Gastroesophageal sphincter (tissue), 4 donors: ENCODE results near the gene IZUMO4. TPM values are rescaled to one million over a fixed set of nuclear protein-coding genes. Genes with fewer than 3 reads are reported as not detected.

Source experiments
- ATAC-seq: fragments of 150-250 bp; one replicate; pipeline ENCODE4 v1.9.1; 2016; ENCODE audit warnings: mild to moderate bottlenecking, moderate library complexity
- H3K27ac ChIP-seq, 4 donors: fragments of 200-600 bp; sonication (generic) in 3 of 4; 1 replicate in 3 of 4; 2 replicates in 1 of 4; pipeline ENCODE4 v1.5.1; 2016 to 2019
- H3K27me3 ChIP-seq: fragments of 200-600 bp; sonication (generic); one replicate; pipeline ENCODE4 v1.5.1; 2019
- H3K36me3 ChIP-seq, 2 donors: fragments of 200-600 bp; sonication (generic); one replicate each; pipeline ENCODE4 v1.5.1; 2019; ENCODE audit warnings: control low read depth in 1 of 2
- H3K4me1 ChIP-seq, 3 donors: fragments of 200-600 bp; sonication (generic); 1 replicate in 2 of 3; 2 replicates in 1 of 3; pipeline ENCODE4 v1.5.1; 2016 to 2019; ENCODE audit warnings: control low read depth in 2 of 3
- H3K4me3 ChIP-seq, 2 donors: fragments of 200-600 bp; sonication (generic); one replicate each; pipeline ENCODE4 v1.5.1; 2019; ENCODE audit warnings: mild to moderate bottlenecking in 1 of 2, moderate library complexity in 1 of 2
- H3K9me3 ChIP-seq, 3 donors: fragments of 200-600 bp; sonication (generic); one replicate each; pipeline ENCODE4 v1.5.1; 2017 to 2019; ENCODE audit warnings: control low read depth in 2 of 3
- EP300 ChIP-seq: sonication (generic); formaldehyde crosslinking; IDR thresholded peaks from one replicate; pipeline ENCODE4 v1.6.1; 2017; ENCODE audit warnings: antibody characterized with exemption, mild to moderate bottlenecking
- POLR2A ChIP-seq, 2 donors: fragments of 450-650 bp; IDR thresholded peaks; one replicate each; pipeline ENCODE4 v1.6.1; 2017; ENCODE audit warnings: antibody characterized with exemption in 2 of 2, mild to moderate bottlenecking in 2 of 2, moderate library complexity in 1 of 2
- POLR2AphosphoS5 ChIP-seq: sonication (generic); formaldehyde crosslinking; IDR thresholded peaks from one replicate; pipeline ENCODE4 v1.6.1; 2017; ENCODE audit warnings: antibody characterized with exemption
- WGBS, 2 donors: methylation state at CpG; one replicate each; pipeline ENCODE4 v1.1.5; 2018; ENCODE audit warnings: low coverage in 1 of 2; 5-methylcytosine and 5-hydroxymethylcytosine counted together
- total RNA-seq, 4 donors: library from RNA; depleted of rRNA; stranded (reverse); fragments of >200 nt; gene quantifications; one replicate each; pipeline ENCODE4 v1.1.0, GENCODE V29; 2016
- TF ChIP-seq, protein P1 (sequence below), 4 experiments: fragments of 200-600 bp in 2 of 4; fragments of 450-650 bp in 2 of 4; sonication (generic) in 1 of 4; IDR thresholded peaks; one replicate each; pipeline ENCODE4 v1.5.1; 2017 to 2019; ENCODE audit warnings: antibody characterized with exemption in 4 of 4, mild to moderate bottlenecking in 2 of 4, moderate library complexity in 2 of 4

Gene IZUMO4
- total RNA-seq, 4 donors from 2014 or later: 2.4 to 17.3 (median 4.3) TPM

DNA sequence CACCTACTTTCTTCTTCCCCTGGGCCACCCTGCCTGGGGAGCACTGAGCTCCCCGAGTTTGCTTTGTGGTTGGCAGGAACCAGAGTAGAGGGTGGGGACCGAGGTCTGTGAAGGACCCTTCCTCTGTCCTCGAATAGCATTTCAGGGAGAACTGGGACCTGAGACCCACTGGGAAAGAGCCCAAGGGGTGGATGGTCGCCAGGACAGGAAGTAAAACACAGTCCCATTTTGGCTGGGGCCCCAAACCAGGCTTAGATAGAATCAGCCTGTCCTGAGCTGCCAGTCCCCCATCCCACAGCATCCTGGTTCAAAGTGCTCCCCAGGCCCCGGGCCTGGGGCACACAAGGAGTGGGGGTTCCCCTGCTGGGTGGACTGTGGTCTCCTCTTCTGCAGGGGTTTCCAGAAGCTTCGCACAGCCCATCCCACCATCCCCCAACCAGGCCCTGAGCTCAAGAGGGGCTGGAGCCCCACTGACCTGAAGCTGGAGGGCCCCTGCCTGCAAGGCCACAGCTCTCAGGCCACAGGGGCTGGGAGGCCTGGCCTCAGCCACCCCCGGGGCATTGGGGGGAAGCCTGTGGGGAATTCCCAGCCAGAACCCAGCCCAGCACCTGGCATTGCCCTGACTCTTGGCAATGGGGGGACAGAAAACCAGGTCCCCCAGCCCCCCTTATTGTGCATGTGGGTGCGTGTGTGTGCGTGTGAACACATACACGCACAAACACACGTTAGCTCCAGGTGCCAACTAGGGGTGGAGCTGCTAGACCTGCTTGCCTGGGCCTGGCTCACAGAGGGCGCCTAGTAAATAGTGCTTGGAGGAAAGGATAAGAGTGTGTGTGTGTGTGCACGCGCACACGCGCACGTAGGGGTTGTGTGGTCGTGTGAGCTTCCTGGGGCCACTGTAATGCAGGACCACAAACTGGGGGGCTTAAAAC, 44.7 kb upstream of the IZUMO4 start:
- Histone ChIP-seq H3K4me1 (peaks cover 9 to 84% (median 68%) of the 10 kb centered on the region in 3 donors), H3K27ac (peak overlapping the region; percentile 70 to 100 (median 99)), H3K9me3 (no peaks in the 10 kb centered on the region), H3K36me3 (peaks cover 0 to 22% of the 10 kb centered on the region in 2 donors), H3K4me3 (peak overlapping the region in 1 of 2 donors; percentile 100), H3K27me3 (no peaks in the 10 kb centered on the region)
- no peak for ATAC-seq
- whole genome bisulfite sequencing, 2 donors: 67 to 71% methylated on average over 3 to 7 of the region's 18 CpGs
- TF ChIP-seq, protein P1, sequence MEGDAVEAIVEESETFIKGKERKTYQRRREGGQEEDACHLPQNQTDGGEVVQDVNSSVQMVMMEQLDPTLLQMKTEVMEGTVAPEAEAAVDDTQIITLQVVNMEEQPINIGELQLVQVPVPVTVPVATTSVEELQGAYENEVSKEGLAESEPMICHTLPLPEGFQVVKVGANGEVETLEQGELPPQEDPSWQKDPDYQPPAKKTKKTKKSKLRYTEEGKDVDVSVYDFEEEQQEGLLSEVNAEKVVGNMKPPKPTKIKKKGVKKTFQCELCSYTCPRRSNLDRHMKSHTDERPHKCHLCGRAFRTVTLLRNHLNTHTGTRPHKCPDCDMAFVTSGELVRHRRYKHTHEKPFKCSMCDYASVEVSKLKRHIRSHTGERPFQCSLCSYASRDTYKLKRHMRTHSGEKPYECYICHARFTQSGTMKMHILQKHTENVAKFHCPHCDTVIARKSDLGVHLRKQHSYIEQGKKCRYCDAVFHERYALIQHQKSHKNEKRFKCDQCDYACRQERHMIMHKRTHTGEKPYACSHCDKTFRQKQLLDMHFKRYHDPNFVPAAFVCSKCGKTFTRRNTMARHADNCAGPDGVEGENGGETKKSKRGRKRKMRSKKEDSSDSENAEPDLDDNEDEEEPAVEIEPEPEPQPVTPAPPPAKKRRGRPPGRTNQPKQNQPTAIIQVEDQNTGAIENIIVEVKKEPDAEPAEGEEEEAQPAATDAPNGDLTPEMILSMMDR (IDR thresholded peaks at IDR 0.05): no peak
- TF ChIP-seq EP300 (no peak), POLR2A (IDR thresholded peaks at IDR 0.05) (no peak), POLR2AphosphoS5 (no peak)

DNA sequence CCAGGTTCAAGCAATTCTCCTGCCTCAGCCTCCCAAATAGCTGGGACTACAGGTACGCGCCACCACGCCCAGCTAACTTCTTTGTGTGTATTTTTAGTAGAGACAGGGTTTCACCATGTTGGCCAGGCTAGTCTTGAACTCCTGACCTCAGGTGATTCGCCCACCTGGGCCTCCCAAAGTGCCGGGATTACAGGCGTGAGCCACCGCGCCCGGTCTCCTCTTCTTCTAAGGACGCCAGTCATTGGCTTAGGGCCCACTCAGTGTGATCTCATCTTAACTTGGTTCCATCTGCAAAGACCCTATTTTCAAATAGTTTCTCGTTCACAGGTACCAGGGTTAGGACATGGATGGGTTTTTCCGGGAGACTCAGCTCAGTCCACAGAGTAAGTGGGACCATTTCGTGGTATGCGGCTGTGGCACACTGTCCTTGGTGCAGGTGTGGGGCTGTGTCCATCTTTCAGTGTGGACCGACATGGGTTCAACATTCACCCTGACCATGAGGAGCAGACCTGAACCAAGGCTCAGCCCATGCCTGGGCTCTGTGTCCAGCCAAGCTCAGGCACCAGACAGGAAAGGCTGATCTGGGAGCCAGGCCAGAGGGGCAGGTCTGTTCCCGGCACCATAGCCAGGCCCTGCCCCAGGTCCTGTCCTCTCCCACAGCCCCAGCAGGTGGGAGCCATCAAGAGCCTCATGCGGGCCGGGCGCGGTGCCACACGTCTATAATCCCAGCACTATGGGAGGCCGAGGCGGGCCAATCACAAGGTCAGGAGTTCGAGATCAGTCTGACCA, 42.9 kb upstream of the IZUMO4 start:
- peak; percentile 25 for ATAC-seq
- Histone ChIP-seq H3K4me1 (peaks cover 0 to 84% (median 57%) of the 10 kb centered on the region in 3 donors), H3K36me3 (peaks cover 0 to 7% of the 10 kb centered on the region in 2 donors), H3K9me3 (no peaks in the 10 kb centered on the region), H3K4me3 (no peak overlapping the region), H3K27me3 (no peaks in the 10 kb centered on the region), H3K27ac (peak overlapping the region in 3 of 4 donors; percentile 80 to 100 (median 99))
- TF ChIP-seq POLR2AphosphoS5 (peak; percentile 71), EP300 (no peak)
- WGBS, 2 donors: 90 to 95% methylated on average over 2 to 11 of the region's 24 CpGs

DNA sequence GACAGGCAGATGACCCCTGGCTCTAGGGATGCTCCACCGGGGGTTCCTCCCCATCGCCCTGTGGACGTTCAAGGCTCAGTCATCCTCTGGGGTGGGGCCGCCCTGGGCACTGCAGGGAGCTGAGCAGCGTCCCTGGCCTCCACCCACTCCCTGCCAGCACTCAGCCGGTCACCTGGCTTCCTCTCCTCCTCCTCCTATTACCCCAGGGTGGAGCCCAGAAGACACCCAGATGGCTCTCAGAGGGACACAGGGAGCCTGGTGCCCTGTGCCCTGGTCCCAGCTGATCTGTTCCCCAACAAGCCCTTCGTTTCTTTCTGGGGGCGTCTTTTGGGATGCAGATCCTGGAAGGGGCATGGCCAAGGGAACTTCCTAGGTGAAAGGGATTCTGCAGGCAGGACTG, 42.0 kb upstream of the IZUMO4 start:
- Histone ChIP-seq H3K9me3 (no peaks in the 10 kb centered on the region), H3K4me1 (peaks cover 0 to 84% (median 59%) of the 10 kb centered on the region in 3 donors), H3K36me3 (no peaks in the 10 kb centered on the region), H3K27me3 (no peaks in the 10 kb centered on the region), H3K4me3 (no peak overlapping the region), H3K27ac (peak overlapping the region in 3 of 4 donors; percentile 80 to 100 (median 99))
- no peak for ATAC-seq
- TF ChIP-seq EP300: no peak
- TF ChIP-seq POLR2AphosphoS5: no peak
- TF ChIP-seq, protein P1 (IDR thresholded peaks at IDR 0.05): no peak
- TF ChIP-seq POLR2A (IDR thresholded peaks at IDR 0.05): no peak
- 78 to 90% methylated on average over 2 to 4 of the region's 8 CpGs for WGBS, 2 donors

DNA sequence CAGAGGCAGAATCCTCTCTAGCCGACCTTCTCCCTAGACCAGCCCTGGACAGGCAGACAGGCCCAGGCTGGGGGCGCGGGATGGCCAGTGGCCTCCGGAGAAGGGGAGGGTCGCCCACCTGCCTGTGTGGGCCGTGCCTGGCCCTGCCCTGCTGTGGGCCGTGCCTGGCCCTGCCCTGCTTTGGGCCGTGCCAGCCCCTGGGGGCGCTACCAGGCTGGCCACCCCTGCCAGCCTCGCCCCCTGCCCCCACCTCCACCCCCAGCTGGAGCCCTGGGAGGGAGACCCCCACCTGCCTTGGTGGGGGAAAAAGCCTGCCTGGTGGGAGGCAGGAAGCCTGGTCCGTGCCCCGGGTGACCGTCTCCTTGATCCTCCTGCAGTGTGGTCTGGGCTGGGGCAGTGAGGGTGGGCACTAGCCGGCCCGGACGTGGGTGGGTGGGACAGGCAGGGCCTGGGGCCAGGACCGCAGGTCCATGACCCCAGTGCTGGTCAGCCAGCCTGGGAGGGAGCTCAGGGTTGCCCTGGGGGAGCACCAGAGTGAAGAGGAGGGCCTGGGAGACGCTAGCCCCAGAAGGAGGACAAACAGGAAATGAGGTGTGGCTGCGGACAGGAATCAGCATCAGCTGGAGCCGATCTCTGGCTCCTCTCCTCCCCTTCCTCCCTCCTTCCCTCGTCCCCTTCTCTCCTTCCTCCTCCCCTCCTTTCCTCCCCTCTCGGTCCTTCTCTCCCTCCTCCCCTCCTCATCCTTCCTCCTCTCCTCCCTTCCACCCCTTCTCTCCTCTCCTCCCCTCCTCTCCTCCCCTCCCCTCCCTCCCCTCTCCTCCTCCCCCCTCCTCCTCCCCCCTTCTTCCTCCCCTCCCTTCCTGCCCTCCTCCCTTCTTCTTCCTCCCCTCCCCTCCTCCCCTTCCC, 40.5 kb upstream of the IZUMO4 start:
- H3K36me3 ChIP-seq: no peaks in the 10 kb centered on the region

More for the DNA sequence above, 40.5 kb upstream of the IZUMO4 start:
- Histone ChIP-seq H3K27me3 (no peaks in the 10 kb centered on the region), H3K9me3 (no peaks in the 10 kb centered on the region), H3K4me3 (peak overlapping the region; percentile 8 to 53), H3K4me1 (peaks cover 0 to 97% (median 70%) of the 10 kb centered on the region in 3 donors), H3K27ac (peak overlapping the region; percentile 98 to 100 (median 99))
- peak; percentile 79 for TF ChIP-seq POLR2AphosphoS5
- TF ChIP-seq EP300: no peak
- TF ChIP-seq, protein P1 (IDR thresholded peaks at IDR 0.05): peak in 1 of 4 experiments; percentile 26
- peak in 1 of 2 donors; percentile 47 for TF ChIP-seq POLR2A (IDR thresholded peaks at IDR 0.05)
- ATAC-seq: peak; percentile 62
- WGBS, 2 donors: 4 to 13% methylated on average over 3 to 5 of the region's 22 CpGs
